Lower lobe of right lung (tissue), 2 donors: ENCODE data around the gene SLC15A1. TPM values are rescaled to one million over a fixed set of nuclear protein-coding genes. Genes with fewer than 3 reads are reported as not detected.
A peak's percentile ranks its signal among the peaks of the same experiment; 100 is the strongest.

Source experiments
- ATAC-seq, 2 donors: fragments of 200-7000 bp; cut with Tn5 transposase; one replicate each; pipeline ENCODE4 v1.9.1; 2020 to 2022; ENCODE audit warnings: mild to moderate bottlenecking in 2 of 2, moderate library complexity in 2 of 2
- DNase-seq: peaks from one replicate; pipeline ENCODE4 v3.0.0-alpha.2; 2020
- H3K27ac ChIP-seq: fragments of 200-600 bp; one replicate; pipeline ENCODE4 v1.8.0; 2022
- H3K27me3 ChIP-seq: fragments of 200-600 bp; one replicate; pipeline ENCODE4 v1.8.0; 2022; ENCODE audit warnings: low read depth
- H3K36me3 ChIP-seq: fragments of 200-600 bp; one replicate; pipeline ENCODE4 v1.8.0; 2022; ENCODE audit warnings: mild to moderate bottlenecking
- H3K4me1 ChIP-seq: fragments of 200-600 bp; one replicate; pipeline ENCODE4 v1.8.0; 2022
- H3K4me3 ChIP-seq: fragments of 200-600 bp; one replicate; pipeline ENCODE4 v1.8.0; 2022; ENCODE audit warnings: mild to moderate bottlenecking
- H3K9me3 ChIP-seq: fragments of 200-600 bp; one replicate; pipeline ENCODE4 v1.8.0; 2022
- intact Hi-C: fragments of 100-400 bp; cut with DNase I; formaldehyde crosslinking; loops from one replicate; pipeline ENCODE4 v1.11.0; 2022
- total RNA-seq: library from RNA; stranded (reverse); fragmentation: NEBNext Ultra II Directional; extraction: Animal tissue kit (Norgen Biotek cat#: 25700); gene quantifications from one replicate; pipeline ENCODE4 v1.2.1, GENCODE V29; 2021
- TF ChIP-seq, protein P1 (sequence below): fragments of 200-600 bp; IDR thresholded peaks from one replicate; pipeline ENCODE4 v1.8.0; 2022; ENCODE audit warnings: antibody characterized with exemption, mild to moderate bottlenecking
- donor health status: DM: no; HTN: yes; CAD: no; lungs with severe emphysema.

SLC15A1 gene
- total RNA-seq, 1 donor from 2014 or later = not detected

DNA sequence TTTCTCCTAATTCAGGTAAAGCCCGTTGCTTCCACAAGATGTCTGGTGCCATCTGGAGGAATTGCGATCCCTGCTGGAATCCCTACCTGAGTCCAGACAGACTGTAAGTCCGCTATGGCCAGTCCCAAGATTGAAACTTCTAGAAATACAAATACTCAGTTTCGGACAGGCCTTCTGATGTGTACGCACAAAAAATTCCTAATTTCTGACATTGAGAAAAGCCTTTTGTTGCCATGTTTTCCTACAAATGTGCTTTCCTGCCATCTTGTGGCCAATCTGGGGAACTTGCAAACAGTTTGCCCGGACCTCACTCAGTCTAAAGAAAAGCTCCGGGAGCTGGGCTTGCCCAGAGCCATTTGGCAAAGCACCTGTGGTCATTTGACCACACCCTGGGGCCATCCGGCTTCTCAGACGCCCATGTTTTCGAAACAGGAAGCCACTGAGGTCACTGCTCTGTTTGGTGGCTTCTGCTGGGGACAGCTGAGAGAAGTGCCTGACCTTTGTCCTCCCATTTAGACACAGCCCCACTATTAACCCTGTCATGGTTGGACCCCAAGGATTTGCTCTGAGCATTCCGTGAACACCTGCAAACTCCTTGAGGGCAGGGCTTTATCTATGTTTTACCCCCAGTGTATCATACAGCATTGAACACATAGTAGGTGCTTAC is 79.4 kb downstream of the SLC15A1 start:
- ATAC-seq = peak; percentile 89 to 91
- no peak overlapping the region for H3K27ac ChIP-seq
- no peak overlapping the region for H3K4me3 ChIP-seq

DNA sequence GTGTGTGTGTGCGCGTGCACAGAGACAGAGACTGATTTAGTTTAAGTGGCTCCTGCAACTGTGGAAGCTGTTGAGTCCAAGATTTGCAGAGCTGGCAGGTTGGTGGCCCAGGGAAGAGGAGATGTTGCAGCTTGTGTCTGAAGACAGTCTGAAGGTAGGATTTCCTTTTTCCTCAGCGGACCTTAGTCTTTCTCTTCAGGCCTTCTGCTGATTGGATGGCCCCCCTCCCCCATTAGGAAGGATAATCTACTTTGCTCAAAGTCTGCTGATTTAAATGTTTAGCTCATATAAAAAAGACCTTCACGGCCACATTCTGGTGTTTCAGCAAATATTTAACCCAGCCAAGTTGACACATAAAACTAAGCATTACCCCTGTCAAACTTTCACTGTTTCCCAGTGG is 84.3 kb downstream of the SLC15A1 start:
- H3K27ac ChIP-seq = no peak overlapping the region
- no peak for ATAC-seq
- intact Hi-C loops = no loop called here
- no peaks in the 10 kb centered on the region for H3K9me3 ChIP-seq
- no peak overlapping the region for H3K4me3 ChIP-seq
- peaks cover 6% of the 10 kb centered on the region for H3K4me1 ChIP-seq
- TF ChIP-seq, protein P1, sequence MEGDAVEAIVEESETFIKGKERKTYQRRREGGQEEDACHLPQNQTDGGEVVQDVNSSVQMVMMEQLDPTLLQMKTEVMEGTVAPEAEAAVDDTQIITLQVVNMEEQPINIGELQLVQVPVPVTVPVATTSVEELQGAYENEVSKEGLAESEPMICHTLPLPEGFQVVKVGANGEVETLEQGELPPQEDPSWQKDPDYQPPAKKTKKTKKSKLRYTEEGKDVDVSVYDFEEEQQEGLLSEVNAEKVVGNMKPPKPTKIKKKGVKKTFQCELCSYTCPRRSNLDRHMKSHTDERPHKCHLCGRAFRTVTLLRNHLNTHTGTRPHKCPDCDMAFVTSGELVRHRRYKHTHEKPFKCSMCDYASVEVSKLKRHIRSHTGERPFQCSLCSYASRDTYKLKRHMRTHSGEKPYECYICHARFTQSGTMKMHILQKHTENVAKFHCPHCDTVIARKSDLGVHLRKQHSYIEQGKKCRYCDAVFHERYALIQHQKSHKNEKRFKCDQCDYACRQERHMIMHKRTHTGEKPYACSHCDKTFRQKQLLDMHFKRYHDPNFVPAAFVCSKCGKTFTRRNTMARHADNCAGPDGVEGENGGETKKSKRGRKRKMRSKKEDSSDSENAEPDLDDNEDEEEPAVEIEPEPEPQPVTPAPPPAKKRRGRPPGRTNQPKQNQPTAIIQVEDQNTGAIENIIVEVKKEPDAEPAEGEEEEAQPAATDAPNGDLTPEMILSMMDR = no peak
- H3K27me3 ChIP-seq = no peaks in the 10 kb centered on the region
- H3K36me3 ChIP-seq = no peaks in the 10 kb centered on the region
- no peak for DNase-seq

More for the DNA sequence above, 79.4 kb downstream of the SLC15A1 start:
- H3K9me3 ChIP-seq = no peaks in the 10 kb centered on the region
- intact Hi-C loops = no loop called here
- peaks cover 9% of the 10 kb centered on the region for H3K4me1 ChIP-seq
- TF ChIP-seq, protein P1 = peak; percentile 90
- H3K36me3 ChIP-seq = no peaks in the 10 kb centered on the region
- DNase-seq = peak; percentile 79
- H3K27me3 ChIP-seq = no peaks in the 10 kb centered on the region

DNA sequence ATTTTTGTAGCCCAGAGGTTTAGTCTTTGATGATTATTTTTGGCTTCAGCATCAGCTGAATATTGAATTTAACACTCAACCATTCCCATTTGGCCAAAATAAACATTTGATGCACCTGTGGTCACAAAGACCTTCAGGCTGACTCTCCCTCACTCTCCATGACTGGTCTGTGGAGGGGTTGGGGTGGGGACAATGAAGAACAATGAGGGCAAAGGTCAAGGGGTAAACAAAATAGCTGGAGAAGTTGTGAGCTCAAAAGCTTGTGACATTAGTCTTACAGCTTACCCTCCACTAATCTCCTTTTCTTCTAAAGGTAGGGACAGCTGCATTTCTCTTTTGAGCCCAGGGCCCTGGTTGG is 86.9 kb downstream of the SLC15A1 start:
- no peak overlapping the region for H3K4me3 ChIP-seq
- H3K27ac ChIP-seq = no peak overlapping the region
- no peaks in the 10 kb centered on the region for H3K9me3 ChIP-seq
- ATAC-seq (no peak), DNase-seq (no peak)
- intact Hi-C loops = no loop called here
- no peaks in the 10 kb centered on the region for H3K36me3 ChIP-seq
- H3K27me3 ChIP-seq = no peaks in the 10 kb centered on the region
- TF ChIP-seq, protein P1 = no peak
- no peaks in the 10 kb centered on the region for H3K4me1 ChIP-seq

DNA sequence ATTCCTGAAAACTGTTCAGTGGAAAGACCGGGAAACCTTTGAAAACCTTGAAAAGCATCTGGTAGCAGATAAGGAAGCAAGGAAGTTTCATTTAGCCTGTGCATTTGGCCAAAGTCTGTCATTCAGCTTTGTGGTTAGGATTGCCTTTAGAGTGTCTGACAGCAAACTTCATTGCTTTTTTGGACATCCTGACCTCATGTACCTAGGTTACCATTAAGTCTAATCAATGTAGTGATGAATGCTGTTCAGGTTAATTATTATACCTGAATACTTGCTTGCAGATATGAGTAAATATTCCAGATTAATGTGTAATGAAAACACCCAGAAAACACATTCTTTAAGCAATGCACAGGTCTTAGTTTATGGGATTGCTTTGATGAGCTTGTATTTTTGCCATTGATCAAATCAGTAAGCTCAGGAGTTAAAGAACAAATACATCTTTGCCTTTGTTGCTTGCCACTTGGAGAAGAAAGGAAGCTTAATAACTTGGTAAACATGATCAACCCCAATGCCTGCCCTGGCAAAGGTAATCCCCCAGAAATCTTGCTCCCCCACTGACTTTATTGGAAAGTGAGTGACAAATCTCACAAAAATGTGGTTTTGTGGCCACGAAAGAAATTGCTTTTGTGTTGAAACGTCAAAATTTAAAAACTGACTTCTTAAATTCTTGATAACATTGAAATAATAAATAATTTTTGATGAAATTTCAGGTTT is 87.4 kb downstream of the SLC15A1 start:
- Histone ChIP-seq H3K9me3 (no peaks in the 10 kb centered on the region), H3K4me1 (no peaks in the 10 kb centered on the region), H3K4me3 (no peak overlapping the region), H3K27ac (no peak overlapping the region), H3K36me3 (no peaks in the 10 kb centered on the region), H3K27me3 (no peaks in the 10 kb centered on the region)
- DNase-seq = no peak
- no peak for ATAC-seq
- intact Hi-C loops = no loop called here
- TF ChIP-seq, protein P1 = no peak

DNA sequence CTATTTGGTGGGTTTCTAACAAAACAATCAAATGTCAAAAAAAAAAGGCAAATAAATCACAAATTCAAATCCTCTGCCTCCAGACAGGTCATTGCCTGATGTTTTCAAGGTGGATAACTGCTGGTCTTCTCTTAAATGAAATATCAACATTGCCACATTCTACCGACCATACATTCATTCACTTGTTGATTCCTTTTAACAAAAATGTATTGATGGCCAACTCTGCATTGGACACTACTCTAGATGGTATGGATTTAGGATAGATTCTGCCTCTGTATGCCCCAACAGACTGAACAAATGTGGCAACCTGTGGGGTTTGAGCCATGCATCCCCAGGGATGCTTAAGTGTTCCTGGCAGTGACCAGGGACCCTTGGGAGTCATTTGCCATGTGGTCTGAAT is 88.0 kb downstream of the SLC15A1 start:
- Histone ChIP-seq H3K27ac (no peak overlapping the region), H3K4me1 (no peaks in the 10 kb centered on the region), H3K4me3 (no peak overlapping the region), H3K27me3 (no peaks in the 10 kb centered on the region), H3K36me3 (no peaks in the 10 kb centered on the region), H3K9me3 (no peaks in the 10 kb centered on the region)
- DNase-seq = no peak
- ATAC-seq = no peak
- TF ChIP-seq, protein P1 = no peak
- intact Hi-C loops = no loop called here
